Measurements from ENCODE around the gene USP51.
"Not testable (repeated sequence)": the region's sequence is repeated elsewhere in the genome, so short reads cannot be mapped to it uniquely, and the experiment has no call there.

DNA sequence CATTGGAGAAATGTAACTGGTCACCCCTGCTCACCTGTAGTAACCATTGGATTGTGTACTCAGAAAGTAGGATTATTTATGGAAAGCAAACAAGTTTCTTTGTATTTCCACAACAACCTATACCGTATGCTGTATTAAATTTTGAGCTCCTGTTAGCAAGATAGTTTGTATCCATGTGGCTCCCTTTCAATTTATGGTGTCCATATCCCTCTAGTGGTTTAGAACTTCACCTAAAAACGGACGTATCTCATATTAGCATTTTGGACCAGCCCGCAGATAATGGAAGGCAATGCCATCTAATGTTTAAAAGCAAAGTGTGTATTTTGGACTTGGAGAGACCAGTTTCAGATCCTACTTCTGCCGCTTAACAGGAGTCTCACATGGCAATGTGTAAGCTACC, 17.4 kb upstream of the USP51 start:
- TF ChIP-seq POLR2AphosphoS5, POLR2A, EP300 (IDR thresholded peaks at IDR 0.05): not testable (repeated sequence)
- TF ChIP-seq, protein P1, sequence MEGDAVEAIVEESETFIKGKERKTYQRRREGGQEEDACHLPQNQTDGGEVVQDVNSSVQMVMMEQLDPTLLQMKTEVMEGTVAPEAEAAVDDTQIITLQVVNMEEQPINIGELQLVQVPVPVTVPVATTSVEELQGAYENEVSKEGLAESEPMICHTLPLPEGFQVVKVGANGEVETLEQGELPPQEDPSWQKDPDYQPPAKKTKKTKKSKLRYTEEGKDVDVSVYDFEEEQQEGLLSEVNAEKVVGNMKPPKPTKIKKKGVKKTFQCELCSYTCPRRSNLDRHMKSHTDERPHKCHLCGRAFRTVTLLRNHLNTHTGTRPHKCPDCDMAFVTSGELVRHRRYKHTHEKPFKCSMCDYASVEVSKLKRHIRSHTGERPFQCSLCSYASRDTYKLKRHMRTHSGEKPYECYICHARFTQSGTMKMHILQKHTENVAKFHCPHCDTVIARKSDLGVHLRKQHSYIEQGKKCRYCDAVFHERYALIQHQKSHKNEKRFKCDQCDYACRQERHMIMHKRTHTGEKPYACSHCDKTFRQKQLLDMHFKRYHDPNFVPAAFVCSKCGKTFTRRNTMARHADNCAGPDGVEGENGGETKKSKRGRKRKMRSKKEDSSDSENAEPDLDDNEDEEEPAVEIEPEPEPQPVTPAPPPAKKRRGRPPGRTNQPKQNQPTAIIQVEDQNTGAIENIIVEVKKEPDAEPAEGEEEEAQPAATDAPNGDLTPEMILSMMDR (IDR thresholded peaks at IDR 0.05): not testable (repeated sequence)

All from suprapubic skin (tissue), 4 donors.